ENCODE data around the gene HAO2. TPM values are rescaled to one million over a fixed set of nuclear protein-coding genes. Genes with fewer than 3 reads are reported as not detected.

The HAO2 gene
- total and polyA plus RNA-seq, 4 donors: not detected

DNA sequence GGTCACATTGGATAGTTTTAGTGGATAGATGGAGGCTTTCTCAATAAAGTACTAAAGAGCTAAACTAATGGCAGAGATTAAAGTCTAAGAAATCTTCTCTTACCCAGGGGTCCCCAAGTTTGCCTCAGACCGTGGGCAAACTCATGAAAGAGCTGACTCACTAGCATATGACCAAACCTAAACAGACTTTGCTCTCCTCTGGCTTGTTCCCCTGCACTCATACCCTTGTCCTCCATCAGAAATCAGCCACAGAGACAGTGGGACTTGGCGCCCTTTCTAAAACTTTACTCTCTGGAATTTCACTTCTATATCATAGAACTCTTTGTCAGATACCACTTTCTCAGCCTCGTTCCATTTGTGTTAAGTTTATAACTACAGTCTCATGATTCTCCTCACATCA lies 29.4 kb downstream of the HAO2 start:
- TF ChIP-seq CTCF (IDR thresholded peaks at IDR 0.05; ENCODE audit: control extremely low read depth, extremely low read depth): no peak

GRCh38 chr1:119404736-119405135 lies 36.2 kb downstream of the HAO2 start:
- no peak for DNase-seq
- ATAC-seq (ENCODE audit: insufficient read depth, low FRiP score): no peak
- TF ChIP-seq CTCF (IDR thresholded peaks at IDR 0.05; ENCODE audit: control extremely low read depth, extremely low read depth): no peak
- no peaks in the 10 kb centered on the region for H3K27me3 ChIP-seq (ENCODE audit: control insufficient read depth in 3 of 3, insufficient read depth in 3 of 3, low read length in 2 of 3)
- H3K9ac ChIP-seq (ENCODE audit: insufficient read depth in 1 of 2, low read length in 2 of 2): no peak overlapping the region
- no peaks in the 10 kb centered on the region for H3K36me3 ChIP-seq (ENCODE audit: control insufficient read depth in 4 of 4, insufficient read depth in 4 of 4, low read length in 4 of 4)
- no peak overlapping the region for H3K27ac ChIP-seq (ENCODE audit: low read depth in 1 of 2, low read length in 1 of 2)
- WGBS, 2 donors: 15 to 19% methylated on average over 2 of the region's 2 CpGs
- H3K4me1 ChIP-seq (ENCODE audit: control insufficient read depth in 5 of 5, insufficient read depth in 5 of 5, low read length in 5 of 5): no peaks in the 10 kb centered on the region
- no peak overlapping the region for H3K4me3 ChIP-seq
- H3K9me3 ChIP-seq (ENCODE audit: control insufficient read depth in 4 of 4, insufficient read depth in 3 of 4, low read length in 3 of 4): peaks cover 0 to 8% (median 4%) of the 10 kb centered on the region in 4 donors

More for the DNA sequence above, 29.4 kb downstream of the HAO2 start:
- Histone ChIP-seq H3K27me3 (ENCODE audit: control insufficient read depth in 3 of 3, insufficient read depth in 3 of 3, low read length in 2 of 3) (no peaks in the 10 kb centered on the region), H3K4me1 (ENCODE audit: control insufficient read depth in 5 of 5, insufficient read depth in 5 of 5, low read length in 5 of 5) (no peaks in the 10 kb centered on the region), H3K36me3 (ENCODE audit: control insufficient read depth in 4 of 4, insufficient read depth in 4 of 4, low read length in 4 of 4) (no peaks in the 10 kb centered on the region), H3K27ac (ENCODE audit: low read depth in 1 of 2, low read length in 1 of 2) (no peak overlapping the region), H3K4me3 (no peak overlapping the region), H3K9ac (ENCODE audit: insufficient read depth in 1 of 2, low read length in 2 of 2) (no peak overlapping the region), H3K9me3 (ENCODE audit: control insufficient read depth in 4 of 4, insufficient read depth in 3 of 4, low read length in 3 of 4) (no peaks in the 10 kb centered on the region)
- no peak for DNase-seq
- WGBS, 2 donors: 66 to 83% methylated on average over 3 of the region's 3 CpGs
- ATAC-seq (ENCODE audit: insufficient read depth, low FRiP score): no peak

DNA sequence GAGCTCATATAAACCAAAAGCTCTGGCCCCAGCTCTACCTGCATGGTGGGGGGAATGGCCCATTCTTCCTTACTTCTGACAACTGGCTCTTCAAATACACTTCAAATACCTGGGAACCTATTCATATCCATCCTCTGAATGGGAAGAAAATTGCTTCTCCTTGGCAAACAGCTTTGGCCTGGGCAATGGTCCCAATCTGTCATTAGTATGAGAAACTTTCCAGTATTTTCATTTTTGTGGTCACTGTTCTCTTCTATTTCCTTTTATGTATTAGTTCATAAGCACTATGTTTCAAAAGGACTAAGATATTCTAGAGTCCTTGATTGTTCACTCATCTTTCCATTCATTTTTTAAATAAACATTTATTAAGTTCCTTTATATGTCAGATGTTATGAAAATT lies 41.1 kb downstream of the HAO2 start:
- DNase-seq (peak in 1 of 3 donors; percentile 20), ATAC-seq (ENCODE audit: insufficient read depth, low FRiP score) (no peak)
- no peak overlapping the region for H3K4me3 ChIP-seq
- TF ChIP-seq CTCF (IDR thresholded peaks at IDR 0.05; ENCODE audit: control extremely low read depth, extremely low read depth): no peak
- H3K4me1 ChIP-seq (ENCODE audit: control insufficient read depth in 5 of 5, insufficient read depth in 5 of 5, low read length in 5 of 5): no peaks in the 10 kb centered on the region
- peaks cover 0 to 5% (median 3%) of the 10 kb centered on the region in 4 donors for H3K9me3 ChIP-seq (ENCODE audit: control insufficient read depth in 4 of 4, insufficient read depth in 3 of 4, low read length in 3 of 4)
- H3K9ac ChIP-seq (ENCODE audit: insufficient read depth in 1 of 2, low read length in 2 of 2): no peak overlapping the region
- H3K27me3 ChIP-seq (ENCODE audit: control insufficient read depth in 3 of 3, insufficient read depth in 3 of 3, low read length in 2 of 3): no peaks in the 10 kb centered on the region
- H3K36me3 ChIP-seq (ENCODE audit: control insufficient read depth in 4 of 4, insufficient read depth in 4 of 4, low read length in 4 of 4): no peaks in the 10 kb centered on the region
- no peak overlapping the region for H3K27ac ChIP-seq (ENCODE audit: low read depth in 1 of 2, low read length in 1 of 2)

DNA sequence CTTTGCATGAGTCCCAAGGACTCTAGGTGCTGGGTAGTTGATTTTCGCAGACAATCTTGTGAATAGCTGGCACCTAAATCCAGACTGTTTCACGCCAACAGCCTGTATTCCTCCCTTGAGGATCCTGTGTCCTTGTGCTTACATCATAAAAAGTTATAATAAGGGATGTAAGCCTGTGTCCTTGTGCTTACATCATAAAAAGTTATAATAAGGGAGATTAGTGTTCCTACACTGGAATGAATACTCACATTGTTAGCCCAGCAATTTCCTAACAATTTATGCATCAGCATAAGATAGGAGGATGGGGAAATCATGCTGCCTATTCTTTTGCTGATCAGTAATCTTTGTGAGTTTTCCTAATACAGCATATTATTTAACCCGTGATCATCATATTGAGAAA lies 42.4 kb downstream of the HAO2 start:
- ATAC-seq (ENCODE audit: insufficient read depth, low FRiP score): no peak

More for the DNA sequence above, 42.4 kb downstream of the HAO2 start:
- Histone ChIP-seq H3K9me3 (ENCODE audit: control insufficient read depth in 4 of 4, insufficient read depth in 3 of 4, low read length in 3 of 4) (peaks cover 0 to 4% (median 0%) of the 10 kb centered on the region in 4 donors), H3K4me1 (ENCODE audit: control insufficient read depth in 5 of 5, insufficient read depth in 5 of 5, low read length in 5 of 5) (no peaks in the 10 kb centered on the region), H3K27me3 (ENCODE audit: control insufficient read depth in 3 of 3, insufficient read depth in 3 of 3, low read length in 2 of 3) (no peaks in the 10 kb centered on the region), H3K27ac (ENCODE audit: low read depth in 1 of 2, low read length in 1 of 2) (no peak overlapping the region), H3K4me3 (no peak overlapping the region), H3K36me3 (ENCODE audit: control insufficient read depth in 4 of 4, insufficient read depth in 4 of 4, low read length in 4 of 4) (no peaks in the 10 kb centered on the region), H3K9ac (ENCODE audit: insufficient read depth in 1 of 2, low read length in 2 of 2) (no peak overlapping the region)
- no peak for TF ChIP-seq CTCF (IDR thresholded peaks at IDR 0.05; ENCODE audit: control extremely low read depth, extremely low read depth)
- DNase-seq: no peak
- 90 to 91% methylated on average over 3 of the region's 3 CpGs for WGBS, 2 donors
